Natural killer cell (primary cell): ENCODE results near the gene GSTK1. TPM values are rescaled to one million over a fixed set of nuclear protein-coding genes. Genes with fewer than 3 reads are reported as not detected.

Experiments
- ATAC-seq, 3 donors: fragments of 150-1000 bp in 2 of 3; fragments of 200-7000 bp in 1 of 3; cut with Tn5 transposase; 1 replicate in 1 of 3; 2 replicates in 2 of 3; pipeline ENCODE4 v1.10.0; 2021; ENCODE audit warnings: mild to moderate bottlenecking in 2 of 3, moderate library complexity in 2 of 3
- DNase-seq, 2 donors: peaks; one replicate each; pipeline versions ENCODE4 v3.0.0 to v3.0.0-alpha.2; 2013 to 2021; ENCODE audit warnings: mixed read lengths in 1 of 2
- H3K27ac ChIP-seq: one replicate; pipeline ENCODE4 v1.5.1; 2013; ENCODE audit warnings: mild to moderate bottlenecking, low read length
- H3K27me3 ChIP-seq: one replicate; pipeline ENCODE4 v1.6.1; 2013; ENCODE audit warnings: low read length; ENCODE audit not compliant: control insufficient read depth, insufficient read depth
- H3K36me3 ChIP-seq: one replicate; pipeline ENCODE4 v1.6.1; 2013; ENCODE audit warnings: low read length; ENCODE audit not compliant: control insufficient read depth, insufficient read depth
- H3K4me1 ChIP-seq: one replicate; pipeline ENCODE4 v1.6.1; 2013; ENCODE audit warnings: low read length; ENCODE audit not compliant: control insufficient read depth, insufficient read depth
- H3K4me3 ChIP-seq: one replicate; pipeline ENCODE4 v1.5.1; 2013; ENCODE audit warnings: low read length
- H3K9me3 ChIP-seq: one replicate; pipeline ENCODE4 v1.6.1; 2013; ENCODE audit warnings: low read length; ENCODE audit not compliant: control insufficient read depth, insufficient read depth
- H3K27ac Mint-ChIP-seq, 2 donors: one replicate each; pipeline ENCODE4 v1.8.0; 2022; ENCODE audit warnings: mild to moderate bottlenecking in 2 of 2, mixed read lengths in 2 of 2, moderate library complexity in 1 of 2
- H3K27me3 Mint-ChIP-seq, 2 donors: one replicate each; pipeline ENCODE4 v1.8.0; 2022; ENCODE audit warnings: low read depth in 2 of 2, mixed read lengths in 2 of 2
- H3K36me3 Mint-ChIP-seq: one replicate; pipeline ENCODE4 v1.8.0; 2022; ENCODE audit warnings: mixed read lengths
- H3K4me1 Mint-ChIP-seq, 2 donors: one replicate each; pipeline ENCODE4 v1.8.0; 2022; ENCODE audit warnings: mixed read lengths in 2 of 2
- H3K4me3 Mint-ChIP-seq: one replicate; pipeline ENCODE4 v1.8.0; 2022; ENCODE audit warnings: mild to moderate bottlenecking, moderate library complexity, mixed read lengths
- H3K9me3 Mint-ChIP-seq, 2 donors: one replicate each; pipeline ENCODE4 v1.8.0; 2022; ENCODE audit warnings: mixed read lengths in 2 of 2
- CTCF ChIP-seq: fragments of 200-600 bp; IDR thresholded peaks from one replicate; pipeline ENCODE4 v1.8.0; 2022; ENCODE audit warnings: antibody characterized with exemption
- WGBS: methylation state at CpG from one replicate; pipeline ENCODE4 v1.1.7; 2013; ENCODE audit warnings: missing lambda C conversion rate; ENCODE audit not compliant: insufficient coverage; 5-methylcytosine and 5-hydroxymethylcytosine counted together
- intact Hi-C: fragments of 100-400 bp; cut with micrococcal nuclease; formaldehyde crosslinking; loops from one replicate; pipeline ENCODE4 v1.14.2; 2022
- total RNA-seq, 4 donors: library from RNA; stranded (reverse); fragments of 120-200 nt in 1 of 4; gene quantifications; one replicate each; pipeline versions ENCODE4 v1.2.3 to v1.2.4, GENCODE V29; 2013 to 2022

Gene GSTK1
- total RNA-seq, 3 donors from 2014 or later (not counting 1 experiment from before 2014, with no cell fraction given): 159 to 215 (median 181) TPM

GRCh38 chr7:143290293-143290692, 27.1 kb downstream of the GSTK1 start:
- 81% methylated on average over 4 of the region's 4 CpGs for WGBS
- Histone ChIP-seq H3K4me1 (peaks cover 24% of the 10 kb centered on the region), H3K27ac (no peak overlapping the region), H3K36me3 (peaks cover 34% of the 10 kb centered on the region), H3K4me3 (no peak overlapping the region), H3K9me3 (no peaks in the 10 kb centered on the region), H3K27me3 (no peaks in the 10 kb centered on the region)
- Mint-ChIP-seq H3K27me3 (no peaks in the 10 kb centered on the region), H3K27ac (peak overlapping the region in 1 of 2 donors; percentile 94), H3K9me3 (no peaks in the 10 kb centered on the region), H3K36me3 (peaks cover 7% of the 10 kb centered on the region), H3K4me1 (peaks cover 40 to 43% of the 10 kb centered on the region in 2 donors), H3K4me3 (peak overlapping the region; percentile 97)
- TF ChIP-seq CTCF: no peak
- ATAC-seq (no peak), DNase-seq (no peak)
- intact Hi-C loops: no loop called here

DNA sequence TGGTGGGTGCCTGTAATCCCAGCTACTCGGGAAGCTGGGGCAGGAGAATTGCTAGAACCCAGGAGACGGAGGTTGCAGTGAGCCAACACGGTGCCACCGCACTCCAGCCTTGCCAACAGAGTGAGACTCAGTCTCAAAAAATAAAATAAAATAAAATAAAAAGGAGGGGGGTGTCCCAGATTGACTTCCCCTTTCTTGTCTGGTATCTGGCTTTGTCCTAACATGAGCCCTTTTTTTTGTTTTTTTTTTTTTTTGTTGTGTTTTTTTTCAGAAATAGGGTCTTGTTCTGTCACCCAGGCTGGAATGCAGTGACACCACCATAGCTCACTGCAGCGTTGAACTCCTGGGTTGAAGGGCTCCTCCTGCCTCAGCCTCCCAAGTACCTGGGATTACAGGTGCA, 29.6 kb downstream of the GSTK1 start:
- no peak for ATAC-seq
- no peak overlapping the region for H3K27ac ChIP-seq
- Mint-ChIP-seq H3K27ac (no peak overlapping the region), H3K4me3 (no peak overlapping the region), H3K36me3 (peaks cover 23% of the 10 kb centered on the region), H3K27me3 (no peaks in the 10 kb centered on the region), H3K9me3 (no peaks in the 10 kb centered on the region), H3K4me1 (peaks cover 43 to 50% of the 10 kb centered on the region in 2 donors)
- no peak for DNase-seq
- no peak for TF ChIP-seq CTCF
- peaks cover 54% of the 10 kb centered on the region for H3K36me3 ChIP-seq
- intact Hi-C loops: no loop called here
- no peaks in the 10 kb centered on the region for H3K9me3 ChIP-seq
- no peaks in the 10 kb centered on the region for H3K27me3 ChIP-seq
- WGBS: 100% methylated on average over 4 of the region's 5 CpGs
- no peak overlapping the region for H3K4me3 ChIP-seq
- peaks cover 17% of the 10 kb centered on the region for H3K4me1 ChIP-seq

DNA sequence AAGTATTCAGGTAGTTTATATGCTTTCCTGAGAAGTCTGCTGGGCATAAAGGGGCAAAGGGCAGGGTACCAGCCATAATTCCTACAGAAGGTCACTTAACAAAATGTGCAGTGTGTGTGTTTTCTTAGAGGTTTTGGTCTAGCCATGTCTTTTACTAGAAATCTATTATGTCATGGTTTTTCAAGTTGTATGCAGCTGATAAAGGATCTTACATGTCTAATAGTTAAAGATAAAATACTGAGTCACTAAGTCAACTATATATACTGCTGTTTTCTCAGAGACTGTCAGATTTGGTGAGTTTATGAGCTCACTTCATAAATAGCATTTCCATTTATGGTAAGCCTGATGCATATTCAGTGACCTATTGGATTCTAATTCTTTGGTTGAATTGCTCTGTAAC, 32.6 kb downstream of the GSTK1 start:
- H3K9me3 ChIP-seq: no peaks in the 10 kb centered on the region
- ATAC-seq (no peak), DNase-seq (no peak)
- Mint-ChIP-seq H3K36me3 (peaks cover 32% of the 10 kb centered on the region), H3K4me3 (no peak overlapping the region), H3K27me3 (no peaks in the 10 kb centered on the region), H3K4me1 (peaks cover 35 to 38% of the 10 kb centered on the region in 2 donors), H3K9me3 (no peaks in the 10 kb centered on the region), H3K27ac (peak overlapping the region in 1 of 2 donors; percentile 37)
- H3K27ac ChIP-seq: no peak overlapping the region
- no peak for TF ChIP-seq CTCF
- H3K36me3 ChIP-seq: peaks cover 79% of the 10 kb centered on the region
- H3K4me3 ChIP-seq: no peak overlapping the region
- intact Hi-C loops: no loop called here
- no peaks in the 10 kb centered on the region for H3K27me3 ChIP-seq
- no peaks in the 10 kb centered on the region for H3K4me1 ChIP-seq

DNA sequence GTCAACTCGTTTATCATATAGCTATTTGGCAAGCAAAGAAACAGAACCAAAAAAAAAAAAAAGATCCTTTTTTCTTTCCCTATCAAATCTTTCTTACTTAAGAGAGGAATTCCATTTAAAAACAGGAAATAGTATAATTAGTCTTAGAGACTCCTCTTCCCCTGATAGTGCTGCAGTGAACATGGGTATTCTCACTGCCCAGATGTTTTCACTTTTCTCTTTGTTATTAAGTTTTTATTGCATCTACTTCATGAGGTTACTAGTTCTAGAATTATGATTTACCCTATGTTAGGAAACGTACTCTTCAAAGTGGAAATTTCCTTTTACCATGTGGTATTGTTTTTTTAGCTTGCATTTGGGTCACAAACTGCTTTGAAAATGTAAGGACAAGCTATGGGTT, 33.4 kb downstream of the GSTK1 start:
- no peaks in the 10 kb centered on the region for H3K4me1 ChIP-seq

More for the DNA sequence above, 33.4 kb downstream of the GSTK1 start:
- no peak overlapping the region for H3K27ac ChIP-seq
- Mint-ChIP-seq H3K36me3 (peaks cover 34% of the 10 kb centered on the region), H3K4me1 (peaks cover 30 to 31% of the 10 kb centered on the region in 2 donors), H3K9me3 (no peaks in the 10 kb centered on the region), H3K27me3 (no peaks in the 10 kb centered on the region), H3K4me3 (no peak overlapping the region), H3K27ac (peak overlapping the region in 1 of 2 donors; percentile 37)
- H3K27me3 ChIP-seq: no peaks in the 10 kb centered on the region
- TF ChIP-seq CTCF: no peak
- no peaks in the 10 kb centered on the region for H3K9me3 ChIP-seq
- ATAC-seq (no peak), DNase-seq (no peak)
- WGBS: 57% methylated on average over 1 of the region's 2 CpGs
- H3K4me3 ChIP-seq: no peak overlapping the region
- intact Hi-C loops: no loop called here
- H3K36me3 ChIP-seq: peaks cover 84% of the 10 kb centered on the region
